GM13976 (cell line): ENCODE results near the gene PKN1.
A peak's percentile ranks its signal among the peaks of the same experiment; 100 is the strongest.

Experiments used
- DNase-seq: peaks from one replicate; pipeline ENCODE4 v3.0.0; 2012; ENCODE audit warnings: low spot score
- in situ Hi-C: fragments of 300-500 bp; cut with MboI; formaldehyde crosslinking; loops from one replicate; pipeline ENCODE4 v1.12.0; 2022; ENCODE audit warnings: low sequenced_read_pairs, mixed read lengths, inconsistent platforms; ENCODE audit not compliant: unreplicated experiment
- TF ChIP-seq, protein P1 (sequence below): IDR thresholded peaks from 2 replicates; pipeline ENCODE4 v1.5.1; 2012; ENCODE audit warnings: borderline replicate concordance, mild to moderate bottlenecking; ENCODE audit not compliant: insufficient read depth; ENCODE audit errors: extremely low read depth, missing control alignments, control extremely low read depth

PKN1 gene

DNA sequence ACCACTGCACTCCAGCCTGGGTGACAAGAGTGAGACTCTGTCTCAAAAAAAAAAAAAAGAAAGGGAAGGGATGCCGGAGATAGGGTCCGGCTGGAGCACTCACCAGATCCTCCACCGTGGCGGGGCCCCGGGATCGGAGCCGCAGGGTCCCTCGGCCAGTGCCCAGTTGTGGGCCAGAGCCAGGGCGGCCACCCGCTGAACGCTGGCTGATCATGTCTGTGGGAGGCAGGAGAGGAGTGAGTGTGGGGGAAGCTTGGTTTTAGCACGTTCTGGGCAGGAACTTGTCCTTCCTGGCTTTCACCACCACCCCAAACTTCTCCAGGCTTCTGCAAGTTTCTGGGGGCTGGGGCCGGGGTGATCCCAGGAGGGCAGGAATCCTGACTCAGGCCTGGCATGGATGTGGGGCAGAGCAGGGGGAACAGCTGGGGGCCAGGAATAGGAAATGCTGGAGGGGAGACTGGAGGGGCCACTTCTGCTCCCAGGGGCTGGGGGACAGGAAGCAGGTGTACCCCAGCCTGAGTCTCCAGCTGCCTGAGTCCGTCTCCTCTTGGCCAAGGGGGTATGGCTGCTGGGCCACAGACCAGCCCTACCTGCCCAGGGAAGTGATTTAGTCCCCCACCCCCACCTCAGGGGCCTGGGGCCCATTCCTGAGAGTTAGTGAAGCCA lies 46.3 kb downstream of the PKN1 start:
- TF ChIP-seq, protein P1, sequence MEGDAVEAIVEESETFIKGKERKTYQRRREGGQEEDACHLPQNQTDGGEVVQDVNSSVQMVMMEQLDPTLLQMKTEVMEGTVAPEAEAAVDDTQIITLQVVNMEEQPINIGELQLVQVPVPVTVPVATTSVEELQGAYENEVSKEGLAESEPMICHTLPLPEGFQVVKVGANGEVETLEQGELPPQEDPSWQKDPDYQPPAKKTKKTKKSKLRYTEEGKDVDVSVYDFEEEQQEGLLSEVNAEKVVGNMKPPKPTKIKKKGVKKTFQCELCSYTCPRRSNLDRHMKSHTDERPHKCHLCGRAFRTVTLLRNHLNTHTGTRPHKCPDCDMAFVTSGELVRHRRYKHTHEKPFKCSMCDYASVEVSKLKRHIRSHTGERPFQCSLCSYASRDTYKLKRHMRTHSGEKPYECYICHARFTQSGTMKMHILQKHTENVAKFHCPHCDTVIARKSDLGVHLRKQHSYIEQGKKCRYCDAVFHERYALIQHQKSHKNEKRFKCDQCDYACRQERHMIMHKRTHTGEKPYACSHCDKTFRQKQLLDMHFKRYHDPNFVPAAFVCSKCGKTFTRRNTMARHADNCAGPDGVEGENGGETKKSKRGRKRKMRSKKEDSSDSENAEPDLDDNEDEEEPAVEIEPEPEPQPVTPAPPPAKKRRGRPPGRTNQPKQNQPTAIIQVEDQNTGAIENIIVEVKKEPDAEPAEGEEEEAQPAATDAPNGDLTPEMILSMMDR: no peak
- in situ Hi-C loops: loop anchor here (25.0 kb wide), 1 partner anchor 292 kb away; no protein-coding TSS in a partner anchor
- no peak for DNase-seq

DNA sequence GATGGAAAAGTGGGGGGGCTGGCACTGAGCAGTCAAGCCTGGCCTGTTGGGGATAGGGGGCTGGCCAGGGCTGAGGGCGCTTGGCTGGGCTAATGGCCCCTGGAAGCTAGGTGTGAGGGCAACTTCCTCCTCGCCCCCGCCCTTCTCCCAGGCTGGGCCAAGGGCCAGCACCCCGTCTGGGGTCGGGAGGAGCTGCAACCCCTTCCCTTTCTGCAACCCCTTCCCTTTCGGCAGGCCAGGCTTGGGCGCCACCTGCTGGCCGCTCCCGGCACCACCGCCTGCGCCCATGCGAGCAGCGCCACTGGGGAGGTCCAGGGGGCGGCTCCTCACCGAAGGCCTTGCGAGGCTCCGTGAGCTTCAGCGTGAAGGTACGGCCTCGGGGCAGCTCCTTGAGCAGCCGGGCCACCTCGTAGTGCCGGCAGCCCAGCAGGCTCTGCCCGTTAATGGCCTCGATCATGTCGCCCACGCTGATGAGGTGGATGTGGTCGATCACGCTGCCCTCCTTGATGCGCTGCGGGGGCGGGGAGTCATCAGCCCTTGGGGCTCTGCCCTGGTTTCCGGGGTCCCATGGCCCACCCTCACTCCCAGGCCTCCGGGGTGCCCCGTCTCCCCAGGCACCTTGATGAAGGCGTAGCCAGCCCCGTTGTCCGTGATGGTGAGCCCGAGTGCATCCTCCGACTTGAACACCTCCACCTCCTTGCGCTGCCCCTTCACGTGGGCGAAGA lies 47.0 kb downstream of the PKN1 start:
- TF ChIP-seq, protein P1: peak; percentile 100
- in situ Hi-C loops: loop anchor here (25.0 kb wide), 1 partner anchor 293 kb away; no protein-coding TSS in a partner anchor
- peak; percentile 92 for DNase-seq

DNA sequence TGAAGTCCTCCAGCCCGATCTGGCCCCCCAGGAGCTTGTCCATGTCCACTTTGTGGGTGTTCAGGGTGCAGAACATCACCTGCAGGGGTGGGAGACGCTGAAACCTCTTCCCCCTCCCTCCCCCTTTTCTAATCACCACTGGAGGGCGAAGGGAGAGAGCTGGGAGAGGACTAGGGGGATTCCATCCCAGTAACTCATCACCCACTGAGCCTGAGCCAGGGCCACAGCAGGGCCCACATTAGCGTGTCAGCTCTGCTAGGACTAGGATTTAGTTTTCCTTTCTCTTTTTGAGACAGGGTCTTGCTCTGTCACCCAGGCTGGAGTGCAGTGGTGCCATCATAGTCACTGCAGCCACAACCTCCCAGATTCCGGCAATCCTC lies 47.6 kb downstream of the PKN1 start:
- TF ChIP-seq, protein P1: no peak
- in situ Hi-C loops: loop anchor here (25.0 kb wide), 1 partner anchor 293 kb away; no protein-coding TSS in a partner anchor

DNA sequence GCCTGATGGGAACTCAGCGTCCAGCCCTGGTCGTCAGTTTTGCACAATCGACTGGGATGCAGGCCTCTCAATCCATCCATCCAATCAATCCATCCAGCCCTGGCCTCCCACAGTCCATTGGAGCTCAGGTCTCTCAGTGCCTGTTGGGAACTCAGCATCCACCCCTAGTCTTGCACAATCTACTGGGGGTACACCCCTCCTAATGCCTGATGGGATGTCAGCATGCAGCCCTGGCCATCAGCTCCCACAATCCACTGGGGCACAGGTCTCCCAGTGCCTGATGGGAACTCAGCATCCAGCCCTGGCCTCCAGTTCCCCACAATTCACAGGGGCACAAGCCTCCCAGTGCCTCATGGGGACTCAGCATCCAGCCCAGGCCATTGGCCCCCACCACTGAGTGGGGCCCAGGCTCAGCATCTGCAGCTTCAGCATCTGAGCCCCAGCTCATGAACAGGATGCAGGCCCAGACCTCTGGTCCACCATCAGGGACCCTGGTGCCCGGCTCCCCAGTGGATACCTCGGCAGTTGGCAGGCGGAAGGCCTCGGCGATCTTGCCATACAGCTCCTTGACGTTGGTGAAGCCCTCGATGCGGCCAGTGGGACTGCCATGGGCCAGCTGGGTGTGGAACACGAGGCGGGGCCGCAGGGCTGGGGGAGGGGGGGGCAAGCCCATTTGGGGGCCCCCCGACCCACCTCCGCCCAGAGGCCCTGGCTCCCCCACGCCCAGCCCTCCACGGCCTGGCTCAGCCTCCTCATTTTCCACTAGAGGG lies 49.3 kb downstream of the PKN1 start:
- in situ Hi-C loops: loop anchor here (25.0 kb wide), 1 partner anchor 295 kb away; no protein-coding TSS in a partner anchor
- TF ChIP-seq, protein P1: no peak
- no peak for DNase-seq

More for the DNA sequence above, 47.6 kb downstream of the PKN1 start:
- peak; percentile 39 for DNase-seq

DNA sequence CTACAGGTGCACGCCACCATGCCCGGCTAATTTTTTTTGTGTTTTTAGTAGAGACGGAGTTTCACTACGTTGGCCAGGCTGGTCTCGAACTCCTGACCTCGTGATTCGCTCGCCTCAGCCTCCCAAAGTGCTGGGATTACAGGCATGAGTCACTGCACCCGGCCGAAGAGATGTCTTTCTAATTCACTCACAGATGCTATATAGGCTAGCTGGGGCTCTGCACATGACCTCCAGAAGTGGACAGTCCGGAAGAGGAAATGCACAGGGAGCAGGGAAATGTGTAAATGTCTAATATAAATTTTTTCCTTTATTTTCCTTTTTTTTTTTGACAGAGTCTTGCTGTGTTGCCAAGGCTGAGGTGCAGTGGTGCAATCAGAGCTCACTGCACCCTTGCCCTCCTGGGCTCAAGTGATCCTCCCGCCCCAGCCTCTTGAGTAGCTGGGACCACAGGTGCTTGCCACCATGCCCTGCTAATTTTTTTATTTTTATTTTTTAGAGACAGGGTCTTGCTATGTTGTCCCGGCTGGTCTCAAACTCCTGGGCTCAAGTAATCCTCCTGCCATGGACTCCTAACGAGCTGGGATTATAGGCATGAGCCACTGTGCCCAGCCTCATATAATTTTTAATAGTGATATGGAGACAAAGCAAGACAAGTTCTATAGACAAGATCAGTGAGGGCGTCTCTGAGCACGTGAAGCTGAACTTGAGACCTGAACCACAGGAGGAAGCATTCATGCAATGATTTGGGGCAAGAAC lies 54.4 kb downstream of the PKN1 start:
- no peak for DNase-seq
- TF ChIP-seq, protein P1: no peak
- in situ Hi-C loops: loop anchor here (25.0 kb wide), 1 partner anchor 300 kb away; no protein-coding TSS in a partner anchor

DNA sequence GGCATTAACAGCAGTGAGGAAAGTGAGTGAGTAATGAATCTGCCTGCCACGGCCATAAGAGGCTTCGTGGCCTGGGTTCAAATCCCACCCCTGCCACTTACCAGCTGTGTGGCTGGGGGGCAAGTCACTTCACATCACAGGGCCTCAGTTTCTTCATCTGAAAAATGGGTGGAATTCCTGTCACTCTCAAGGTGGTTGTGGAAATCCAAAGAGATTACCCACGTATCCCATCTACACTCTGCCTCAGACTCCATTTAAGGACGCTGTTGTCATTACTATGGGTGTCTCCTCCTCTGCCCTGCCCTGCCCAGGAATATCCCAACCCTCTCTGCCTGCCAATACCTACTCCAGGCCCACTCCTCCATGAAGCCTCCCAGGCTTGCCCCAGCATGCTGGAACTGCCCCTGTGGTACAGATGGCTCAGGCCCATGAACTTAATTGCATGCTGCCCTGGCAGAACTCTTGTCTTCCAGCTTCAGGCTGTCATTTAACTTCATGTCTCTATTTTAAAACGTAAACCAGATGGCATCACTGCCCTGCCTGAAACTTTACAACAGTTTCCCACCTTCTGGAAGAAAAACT lies 59.7 kb downstream of the PKN1 start:
- no peak for DNase-seq
- in situ Hi-C loops: loop anchor here (25.0 kb wide), 1 partner anchor 306 kb away; no protein-coding TSS in a partner anchor
- TF ChIP-seq, protein P1: no peak
